ENCODE data around the gene CAMKMT.
"Not testable (repeated sequence)": the region's sequence is repeated elsewhere in the genome, so short reads cannot be mapped to it uniquely, and the experiment has no call there.

Gene CAMKMT

GRCh38 chr2:44487052-44487451 is 125.3 kb downstream of the CAMKMT start:
- no peak overlapping the region for H3K4me3 ChIP-seq (ENCODE audit: low read depth, low read length)
- TF ChIP-seq CTCF (IDR thresholded peaks at IDR 0.05; ENCODE audit: low read depth, low read length, missing control alignments), result no peak
- DNase-seq (ENCODE audit: low read depth), result no peak

- no peak overlapping the region for H3K4me3 ChIP-seq (ENCODE audit: low read depth, low read length)
- no peak for DNase-seq (ENCODE audit: low read depth)
- TF ChIP-seq CTCF (IDR thresholded peaks at IDR 0.05; ENCODE audit: low read depth, low read length, missing control alignments), result no peak
Measured at GRCh38 chr2:44490726-44491125, 129.0 kb downstream of the CAMKMT start.

DNA sequence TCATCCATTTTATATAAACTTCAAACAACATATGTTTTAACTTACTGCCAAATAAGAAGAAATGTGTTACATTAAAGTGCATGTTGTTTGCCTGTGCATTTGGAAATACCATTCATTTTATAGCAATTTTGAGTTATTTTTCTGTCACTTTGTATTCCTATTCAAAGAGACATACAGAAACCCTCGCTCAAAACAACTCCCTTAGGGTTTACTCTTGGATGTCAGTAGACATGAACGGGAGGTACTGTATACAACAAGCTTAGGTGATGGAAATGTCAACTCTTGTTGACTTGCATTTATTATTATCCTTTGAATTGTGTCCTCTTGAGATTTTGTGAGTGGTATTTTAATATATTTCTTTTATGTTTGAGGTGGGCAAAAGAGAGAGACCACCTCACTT is 132.3 kb downstream of the CAMKMT start:
- no peak for DNase-seq (ENCODE audit: low read depth)
- no peak for TF ChIP-seq CTCF (IDR thresholded peaks at IDR 0.05; ENCODE audit: low read depth, low read length, missing control alignments)
- H3K4me3 ChIP-seq (ENCODE audit: low read depth, low read length), result no peak overlapping the region

DNA sequence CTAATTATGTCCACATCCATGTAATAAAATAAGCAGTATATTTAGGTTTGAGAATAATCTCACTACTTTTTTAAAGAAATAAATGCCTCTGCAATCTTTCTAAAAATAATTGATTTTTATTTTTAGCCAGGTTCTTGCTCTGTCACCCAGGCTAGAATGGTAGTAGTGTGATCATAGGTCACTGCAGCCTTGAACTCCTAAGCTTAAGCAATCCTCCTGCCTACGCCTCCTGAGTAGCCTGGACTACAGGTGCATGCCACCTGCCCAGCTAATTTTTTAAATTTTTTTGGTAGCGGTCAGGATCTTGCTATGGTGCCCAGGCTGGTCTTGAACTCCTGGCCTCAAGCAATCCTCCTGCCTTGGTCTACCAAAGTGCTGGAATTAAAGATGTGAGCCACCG is 133.3 kb downstream of the CAMKMT start:
- no peak for DNase-seq (ENCODE audit: low read depth)
- no peak for TF ChIP-seq CTCF (IDR thresholded peaks at IDR 0.05; ENCODE audit: low read depth, low read length, missing control alignments)
- H3K4me3 ChIP-seq (ENCODE audit: low read depth, low read length), result no peak overlapping the region

DNA sequence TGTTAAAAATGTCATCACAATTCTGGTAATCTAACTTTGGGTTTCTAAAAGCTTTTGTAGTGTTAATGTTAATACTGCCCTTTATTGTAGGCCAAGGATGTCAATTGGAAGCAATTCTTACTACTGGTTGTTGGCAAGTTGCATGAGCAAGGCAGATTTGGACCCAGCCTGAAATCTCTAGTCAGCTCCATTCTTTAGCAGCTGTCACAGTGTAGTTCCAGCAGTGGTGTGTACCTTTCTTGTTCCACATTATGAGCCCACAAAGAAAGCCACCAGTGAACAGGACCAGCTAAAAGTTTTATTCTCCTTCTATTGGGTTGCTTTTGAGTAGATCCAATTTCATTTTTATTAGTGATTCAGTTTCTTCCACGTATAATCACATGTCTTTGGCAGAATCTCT is 133.8 kb downstream of the CAMKMT start:
- no peak for TF ChIP-seq CTCF (IDR thresholded peaks at IDR 0.05; ENCODE audit: low read depth, low read length, missing control alignments)
- no peak for DNase-seq (ENCODE audit: low read depth)
- no peak overlapping the region for H3K4me3 ChIP-seq (ENCODE audit: low read depth, low read length)

DNA sequence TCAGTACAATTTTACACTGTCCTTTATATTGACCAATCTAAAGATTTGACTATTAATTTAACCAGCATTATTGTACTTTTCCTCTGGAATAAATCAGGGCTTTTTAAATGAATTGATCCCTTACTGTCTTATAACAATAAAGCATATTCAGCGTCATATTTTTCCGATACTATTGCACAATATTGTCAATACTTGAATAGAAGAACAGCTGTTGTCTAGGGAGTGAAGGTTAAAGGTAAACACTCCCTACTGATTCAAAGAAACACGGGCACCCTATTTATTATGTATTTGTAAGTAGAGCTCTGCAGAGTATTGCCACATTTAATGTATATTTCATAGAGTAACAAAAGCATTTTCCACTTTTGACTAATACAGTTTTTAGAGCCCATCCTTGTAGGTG is 134.4 kb downstream of the CAMKMT start:
- DNase-seq (ENCODE audit: low read depth), result no peak
- no peak for TF ChIP-seq CTCF (IDR thresholded peaks at IDR 0.05; ENCODE audit: low read depth, low read length, missing control alignments)
- no peak overlapping the region for H3K4me3 ChIP-seq (ENCODE audit: low read depth, low read length)

DNA sequence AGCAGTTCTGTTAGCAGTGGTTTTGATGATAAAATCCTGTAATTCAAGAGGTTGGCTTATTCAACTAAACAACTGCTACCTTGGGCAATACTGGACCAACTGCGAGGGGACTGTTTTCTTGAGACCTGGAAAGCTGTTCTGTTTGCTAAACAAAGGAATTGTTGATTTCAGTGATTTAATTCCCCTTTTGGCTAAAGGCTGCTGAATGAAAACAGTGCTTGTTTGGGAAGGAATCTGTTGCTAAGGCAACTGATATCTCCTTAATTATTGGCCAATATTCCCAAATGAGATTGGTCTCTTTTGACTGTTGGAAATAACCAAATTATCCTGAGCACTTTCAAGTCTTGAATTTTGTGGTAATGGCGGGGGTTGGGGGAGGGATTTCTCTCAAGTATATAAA is 136.8 kb downstream of the CAMKMT start:
- no peak overlapping the region for H3K4me3 ChIP-seq (ENCODE audit: low read depth, low read length)
- DNase-seq (ENCODE audit: low read depth), result no peak
- no peak for TF ChIP-seq CTCF (IDR thresholded peaks at IDR 0.05; ENCODE audit: low read depth, low read length, missing control alignments)

DNA sequence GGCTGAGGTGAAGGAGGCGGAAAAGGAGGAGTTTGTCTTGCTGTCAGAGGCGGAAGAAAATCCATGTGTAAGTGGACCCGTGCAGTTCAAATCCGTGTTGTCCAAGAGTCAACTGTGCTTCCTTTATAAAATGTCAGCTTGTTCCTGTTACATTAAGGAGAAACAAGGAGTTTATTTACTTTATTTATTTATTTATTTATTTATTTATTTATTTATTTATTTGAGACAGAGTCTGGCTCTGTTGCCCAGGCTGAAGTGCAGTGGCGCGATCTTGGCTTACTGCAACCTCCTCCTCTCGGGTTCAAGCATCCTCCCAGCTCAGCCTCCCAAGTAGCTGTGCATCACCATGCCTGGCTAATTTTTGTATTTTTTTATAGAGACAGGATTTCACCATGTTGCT is 143.9 kb downstream of the CAMKMT start:
- not testable (repeated sequence) for H3K4me3 ChIP-seq (ENCODE audit: low read depth, low read length); DNase-seq (ENCODE audit: low read depth)

Measured in GM12864 (cell line).